Cardiac muscle cell (in vitro differentiated cells and primary cell): ENCODE measurements around the gene MAD1L1. TPM values are rescaled to one million over a fixed set of nuclear protein-coding genes. Genes with fewer than 3 reads are reported as not detected.
"Not testable (repeated sequence)": the region's sequence is repeated elsewhere in the genome, so short reads cannot be mapped to it uniquely, and the experiment has no call there.

ENCODE experiments used
- DNase-seq, 2 donors: peaks; one replicate each; pipeline versions ENCODE4 v3.0.0 to v3.0.0-alpha.2; 2010 to 2017; ENCODE audit warnings: low read depth in 1 of 2, low spot score in 1 of 2
- H3K27ac ChIP-seq: fragments of 200-600 bp; sonication (generic); 2 replicates; pipeline ENCODE4 v1.5.1; 2016
- H3K27me3 ChIP-seq: fragments of 200-600 bp; sonication (generic); 2 replicates; pipeline ENCODE4 v1.6.0; 2016; ENCODE audit warnings: control low read depth
- H3K36me3 ChIP-seq: fragments of 200-600 bp; sonication (generic); 2 replicates; pipeline ENCODE4 v1.5.1; 2016; ENCODE audit warnings: control low read depth
- H3K4me1 ChIP-seq: fragments of 200-600 bp; sonication (generic); 2 replicates; pipeline ENCODE4 v1.8.1; 2017; ENCODE audit warnings: low read depth, mild to moderate bottlenecking, mixed run types
- H3K4me3 ChIP-seq: fragments of 200-600 bp; sonication (generic); 2 replicates; pipeline ENCODE4 v1.5.1; 2016; ENCODE audit warnings: mild to moderate bottlenecking
- H3K9me3 ChIP-seq: fragments of 200-600 bp; sonication (generic); 2 replicates; pipeline ENCODE4 v1.5.1; 2017; ENCODE audit warnings: low read depth, mild to moderate bottlenecking, control low read depth
- polyA plus RNA-seq: library from polyadenylated mRNA; unstranded; fragments of >200 nt; fragmentation: Nextera tagmentation; extraction: Ambion mirVana; gene quantifications from 2 replicates; pipeline ENCODE4 v1.2.1, GENCODE V29; 2016
- total RNA-seq: library from RNA; depleted of rRNA; stranded (reverse); fragments of >200 nt; gene quantifications from 2 replicates; pipeline ENCODE4 v1.2.3, GENCODE V29; 2016
- TF ChIP-seq, protein P1 (sequence below): IDR thresholded peaks from 2 replicates; pipeline ENCODE4 v1.5.1; 2012; ENCODE audit warnings: low read depth, mild to moderate bottlenecking, low read length

MAD1L1 gene
- total and polyA plus RNA-seq, 2 experiments from 2014 or later = 38.3 to 56.2 TPM

DNA sequence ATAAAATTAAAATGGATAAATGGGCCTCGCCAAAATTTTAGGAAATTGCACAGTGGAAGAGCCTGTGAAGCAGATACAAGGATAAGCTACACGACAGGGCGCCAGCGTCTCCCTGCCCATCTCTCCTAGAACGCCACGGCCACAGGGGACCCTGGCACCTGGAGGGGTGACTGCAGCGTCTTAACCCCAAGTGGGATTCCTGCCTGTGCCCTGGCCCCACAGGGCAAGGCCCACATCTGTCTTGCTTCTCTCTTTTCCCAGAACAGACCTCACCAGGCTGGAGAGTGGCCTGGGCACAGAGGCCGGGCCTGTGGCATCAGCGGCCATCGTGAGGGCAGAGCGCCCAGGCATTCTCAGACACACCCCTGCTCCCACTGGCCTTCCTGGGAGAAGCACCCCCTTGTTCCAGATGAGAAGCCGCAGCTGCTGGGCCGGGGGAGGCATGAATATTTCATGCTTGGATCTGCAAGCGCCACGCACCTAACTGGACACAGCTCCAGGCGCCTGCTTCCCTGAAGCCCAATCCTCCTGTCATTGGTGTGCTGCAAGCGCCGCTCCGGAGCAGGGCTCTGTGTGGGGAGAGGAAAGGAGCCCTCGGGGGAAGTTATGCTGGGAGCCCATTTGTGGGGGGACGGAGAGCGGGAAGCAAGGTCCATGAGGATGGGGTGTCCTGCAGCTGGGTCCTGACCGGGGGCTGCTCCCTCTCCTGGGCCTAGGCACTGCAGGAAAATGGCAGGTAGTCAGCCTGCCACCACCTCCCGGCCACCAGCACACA lies 409.2 kb downstream of the MAD1L1 start:
- no peaks in the 10 kb centered on the region for H3K4me1 ChIP-seq
- no peak for DNase-seq
- TF ChIP-seq, protein P1, sequence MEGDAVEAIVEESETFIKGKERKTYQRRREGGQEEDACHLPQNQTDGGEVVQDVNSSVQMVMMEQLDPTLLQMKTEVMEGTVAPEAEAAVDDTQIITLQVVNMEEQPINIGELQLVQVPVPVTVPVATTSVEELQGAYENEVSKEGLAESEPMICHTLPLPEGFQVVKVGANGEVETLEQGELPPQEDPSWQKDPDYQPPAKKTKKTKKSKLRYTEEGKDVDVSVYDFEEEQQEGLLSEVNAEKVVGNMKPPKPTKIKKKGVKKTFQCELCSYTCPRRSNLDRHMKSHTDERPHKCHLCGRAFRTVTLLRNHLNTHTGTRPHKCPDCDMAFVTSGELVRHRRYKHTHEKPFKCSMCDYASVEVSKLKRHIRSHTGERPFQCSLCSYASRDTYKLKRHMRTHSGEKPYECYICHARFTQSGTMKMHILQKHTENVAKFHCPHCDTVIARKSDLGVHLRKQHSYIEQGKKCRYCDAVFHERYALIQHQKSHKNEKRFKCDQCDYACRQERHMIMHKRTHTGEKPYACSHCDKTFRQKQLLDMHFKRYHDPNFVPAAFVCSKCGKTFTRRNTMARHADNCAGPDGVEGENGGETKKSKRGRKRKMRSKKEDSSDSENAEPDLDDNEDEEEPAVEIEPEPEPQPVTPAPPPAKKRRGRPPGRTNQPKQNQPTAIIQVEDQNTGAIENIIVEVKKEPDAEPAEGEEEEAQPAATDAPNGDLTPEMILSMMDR = no peak

DNA sequence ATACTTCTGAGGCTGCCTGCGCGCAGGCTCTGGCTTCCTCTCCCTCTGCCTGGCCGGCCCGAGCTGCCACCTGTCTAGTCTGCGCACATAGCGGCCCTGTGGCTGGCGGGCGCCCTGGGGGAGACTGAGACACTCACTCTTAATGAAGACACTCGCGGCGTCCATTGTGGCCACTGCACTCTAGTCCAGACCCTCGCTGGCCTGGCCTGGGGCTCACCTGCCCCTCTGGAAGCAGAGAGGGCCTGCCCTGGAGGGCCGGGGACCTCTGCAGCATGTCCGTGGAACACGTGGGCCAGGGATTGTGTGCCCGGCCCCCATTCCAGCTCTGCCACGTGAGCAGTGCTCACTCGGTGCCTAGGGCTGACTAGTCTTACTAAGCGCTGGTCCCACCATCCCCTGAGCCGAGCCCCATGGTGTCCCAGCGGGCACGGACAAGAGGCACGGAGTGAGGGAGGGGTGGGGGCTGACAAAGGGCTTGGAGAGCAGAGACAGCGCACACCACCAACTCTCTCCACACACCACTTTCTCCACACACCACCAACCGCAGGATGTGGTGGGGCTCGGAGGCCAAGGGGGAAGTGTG lies 413.4 kb downstream of the MAD1L1 start:
- H3K27ac ChIP-seq = no peak overlapping the region
- TF ChIP-seq, protein P1 = no peak
- peaks cover 17% of the 10 kb centered on the region for H3K4me1 ChIP-seq
- DNase-seq = no peak
- H3K9me3 ChIP-seq = no peaks in the 10 kb centered on the region
- no peaks in the 10 kb centered on the region for H3K27me3 ChIP-seq
- no peak overlapping the region for H3K4me3 ChIP-seq
- no peaks in the 10 kb centered on the region for H3K36me3 ChIP-seq

More for the DNA sequence above, 409.2 kb downstream of the MAD1L1 start:
- Histone ChIP-seq H3K4me3 (no peak overlapping the region), H3K36me3 (no peaks in the 10 kb centered on the region), H3K27ac (no peak overlapping the region), H3K9me3 (no peaks in the 10 kb centered on the region), H3K27me3 (no peaks in the 10 kb centered on the region)

DNA sequence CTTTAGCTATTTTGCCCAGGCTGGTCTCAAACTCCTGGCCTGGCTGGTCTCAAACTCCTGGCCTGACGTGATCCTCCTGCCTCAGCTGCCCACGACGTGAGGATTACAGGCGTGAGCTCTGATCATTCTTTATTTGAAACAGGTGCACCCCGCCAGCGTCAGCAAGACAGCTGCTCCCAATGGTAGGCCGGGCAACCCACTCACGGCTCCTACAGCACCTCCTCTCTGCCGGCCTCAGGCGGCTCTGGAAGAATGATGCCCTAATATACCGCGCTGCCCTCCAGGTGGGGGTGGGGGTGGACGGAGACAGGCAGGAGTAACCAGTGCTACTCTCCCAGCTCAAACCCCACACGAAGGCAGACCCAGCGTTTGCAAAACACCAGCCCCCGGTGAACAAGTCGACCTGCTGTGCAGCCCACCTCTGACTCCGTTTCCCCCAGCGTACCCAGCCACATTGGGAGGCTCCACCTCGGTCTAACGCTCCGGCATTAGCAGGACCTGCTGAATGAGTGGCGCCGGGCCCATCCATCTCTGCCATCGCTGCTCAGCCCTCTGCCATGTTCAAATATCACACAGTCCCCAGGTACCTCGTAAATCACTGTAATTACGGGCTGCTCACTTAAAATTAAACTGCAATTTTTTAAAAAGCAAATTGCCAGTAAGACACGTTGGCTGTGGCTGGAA lies 414.0 kb downstream of the MAD1L1 start:
- TF ChIP-seq, protein P1 = no peak
- Histone ChIP-seq H3K27me3 (no peaks in the 10 kb centered on the region), H3K9me3 (no peaks in the 10 kb centered on the region), H3K27ac (no peak overlapping the region), H3K36me3 (no peaks in the 10 kb centered on the region), H3K4me3 (no peak overlapping the region), H3K4me1 (peaks cover 17% of the 10 kb centered on the region)
- no peak for DNase-seq

DNA sequence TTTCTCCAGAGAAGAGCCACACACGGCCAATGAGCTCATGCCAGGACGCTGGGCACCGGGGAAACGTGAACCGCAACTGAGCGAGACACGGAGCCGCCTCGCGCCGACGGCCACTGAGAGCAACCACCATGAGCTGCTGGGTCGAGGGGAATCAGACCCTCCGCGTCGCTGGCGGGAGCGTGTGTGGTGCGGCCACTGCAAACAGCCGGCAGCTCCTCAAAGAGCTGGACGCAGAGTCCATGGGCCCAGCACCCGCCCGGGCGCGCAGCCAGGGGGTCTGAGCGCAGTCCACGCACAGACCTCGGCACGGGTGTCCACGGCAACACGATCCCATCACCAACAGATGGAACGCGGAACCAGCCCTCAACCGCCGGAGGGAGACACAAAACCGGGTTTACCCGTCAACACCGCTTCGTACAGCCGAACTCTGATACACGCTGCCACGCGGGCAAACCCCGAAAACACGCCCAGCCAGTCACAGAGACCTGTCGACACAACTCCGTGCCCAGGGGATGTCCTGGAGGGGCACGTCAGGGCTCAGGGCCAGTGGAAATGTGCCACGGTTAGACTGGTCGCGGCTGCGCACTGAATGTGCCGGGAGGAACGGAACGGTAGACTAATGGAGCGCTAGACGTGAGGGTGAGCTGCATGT lies 415.6 kb downstream of the MAD1L1 start:
- H3K27ac ChIP-seq = peak overlapping the region; percentile 85
- H3K36me3 ChIP-seq = no peaks in the 10 kb centered on the region
- no peak overlapping the region for H3K4me3 ChIP-seq
- peaks cover 17% of the 10 kb centered on the region for H3K4me1 ChIP-seq
- no peak for DNase-seq
- H3K27me3 ChIP-seq = no peaks in the 10 kb centered on the region
- TF ChIP-seq, protein P1 = no peak
- no peaks in the 10 kb centered on the region for H3K9me3 ChIP-seq

DNA sequence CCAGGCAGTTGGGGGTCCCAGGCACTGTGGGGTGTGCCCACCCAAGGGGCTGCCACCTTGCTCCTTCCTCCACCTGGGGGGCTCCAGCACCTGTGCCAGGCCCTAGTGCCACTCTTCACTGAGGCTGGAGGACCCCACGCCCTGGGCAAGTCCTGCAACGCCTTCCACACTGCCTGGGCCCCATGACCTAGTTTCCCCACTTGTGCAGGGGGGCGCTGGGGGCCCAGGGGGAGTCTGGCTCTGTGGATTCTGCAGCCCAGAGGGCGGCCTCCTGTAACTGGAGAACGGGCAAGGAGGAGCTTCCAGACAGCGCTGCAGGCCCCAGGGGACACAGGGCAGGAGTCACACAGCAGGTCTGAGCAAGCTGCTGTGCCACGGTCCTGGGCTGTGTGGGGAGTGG lies 416.3 kb downstream of the MAD1L1 start:
- DNase-seq, H3K27ac ChIP-seq, H3K9me3 ChIP-seq, H3K27me3 ChIP-seq, H3K4me3 ChIP-seq, H3K36me3 ChIP-seq: not testable (repeated sequence)
- peaks cover 17% of the 10 kb centered on the region for H3K4me1 ChIP-seq

DNA sequence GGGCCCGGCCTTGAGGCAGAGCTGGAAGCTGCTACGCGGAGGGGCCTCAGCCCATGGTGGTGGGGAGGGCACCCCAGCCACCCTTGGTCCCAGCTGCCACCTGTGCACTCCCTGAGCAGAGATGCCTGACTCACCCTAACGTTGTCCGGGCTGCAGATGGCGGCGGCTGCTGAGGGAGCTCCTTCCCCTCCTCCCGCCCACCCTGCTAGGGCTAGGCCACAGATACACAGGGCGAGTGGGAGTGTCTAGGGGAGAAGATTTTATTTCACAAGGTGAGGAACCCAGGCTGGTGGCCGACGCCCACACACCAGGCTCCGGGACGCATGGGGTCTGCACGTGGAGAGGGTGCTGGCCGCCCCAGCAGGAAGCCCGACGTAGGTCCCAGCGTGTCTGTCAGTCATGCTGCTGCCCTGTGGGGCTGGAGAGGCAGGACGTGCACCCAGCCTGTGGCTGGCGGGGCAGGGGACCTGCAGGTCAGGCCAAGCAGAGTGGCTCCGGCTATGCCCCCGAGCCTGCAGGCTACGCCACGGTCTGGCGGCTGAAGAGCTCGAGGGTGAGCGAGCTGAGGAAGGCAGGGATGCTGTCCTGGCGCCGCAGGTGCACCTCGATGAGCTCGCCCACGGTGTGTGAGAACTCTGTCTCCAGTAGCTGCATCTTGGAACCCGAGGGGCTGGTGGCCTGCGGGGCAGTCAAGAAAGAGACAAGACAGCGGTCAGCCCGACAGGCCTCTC lies 417.0 kb downstream of the MAD1L1 start:
- H3K4me1 ChIP-seq = peaks cover 17% of the 10 kb centered on the region
- DNase-seq, H3K27ac ChIP-seq, H3K36me3 ChIP-seq, H3K9me3 ChIP-seq, H3K4me3 ChIP-seq, H3K27me3 ChIP-seq: not testable (repeated sequence)
